CD4-positive, alpha-beta memory T cell (primary cell): Measurements from ENCODE around the gene BORCS6. TPM values are rescaled to one million over a fixed set of nuclear protein-coding genes. Genes with fewer than 3 reads are reported as not detected.

ENCODE experiments used
- CTCF ChIA-PET: fragments of 350-600 bp; sonication (Branson Sonifier 250); formaldehyde crosslinking; loops from one replicate; lab custom pipeline; 2021; ENCODE audit warnings: inconsistent platforms; ENCODE audit not compliant: partially characterized antibody; lab: Charles Lee
- POLR2A ChIA-PET: fragments of 350-600 bp; sonication (Branson Sonifier 250); formaldehyde crosslinking; loops from one replicate; lab custom pipeline; 2021; ENCODE audit not compliant: partially characterized antibody; lab: Charles Lee
- DNase-seq, 5 donors: peaks; one replicate each; pipeline versions ENCODE4 v3.0.0 to v3.0.0-alpha.2; 2020 to 2022; ENCODE audit warnings: mixed read lengths in 1 of 5
- H3K27ac ChIP-seq: one replicate; pipeline ENCODE4 v1.7.0; 2013; ENCODE audit warnings: low read depth, low read length
- H3K27me3 ChIP-seq: 2 replicates; pipeline ENCODE4 v1.7.0; 2013; ENCODE audit warnings: mild to moderate bottlenecking, low read length, moderate library complexity; ENCODE audit not compliant: insufficient read depth
- H3K36me3 ChIP-seq: 2 replicates; pipeline ENCODE4 v1.7.0; 2013; ENCODE audit warnings: mild to moderate bottlenecking, low read length, moderate library complexity; ENCODE audit not compliant: insufficient read depth
- H3K4me1 ChIP-seq: 2 replicates; pipeline ENCODE4 v1.7.0; 2013; ENCODE audit warnings: mild to moderate bottlenecking, low read length, moderate library complexity; ENCODE audit not compliant: insufficient read depth
- H3K4me3 ChIP-seq, 2 donors: one replicate each; pipeline ENCODE4 v1.7.0; 2013; ENCODE audit warnings: low read length in 2 of 2, mild to moderate bottlenecking in 1 of 2
- H3K9me3 ChIP-seq, 2 donors: one replicate each; pipeline ENCODE4 v1.7.0; 2013; ENCODE audit warnings: low read length in 2 of 2, control low read depth in 1 of 2; ENCODE audit not compliant: control insufficient read depth in 1 of 2
- H3K27ac Mint-ChIP-seq, 7 donors: one replicate each; pipeline ENCODE4 v1.8.0; 2020 to 2021; ENCODE audit warnings: mixed read lengths in 7 of 7, mild to moderate bottlenecking in 6 of 7, inconsistent platforms in 3 of 7, moderate library complexity in 3 of 7
- H3K27me3 Mint-ChIP-seq, 2 donors: one replicate each; pipeline ENCODE4 v1.8.0; 2020 to 2021; ENCODE audit warnings: mixed read lengths in 2 of 2
- H3K36me3 Mint-ChIP-seq, 2 donors: one replicate each; pipeline ENCODE4 v1.8.0; 2020 to 2021; ENCODE audit warnings: mixed read lengths in 2 of 2, inconsistent platforms in 1 of 2, mild to moderate bottlenecking in 1 of 2
- H3K4me1 Mint-ChIP-seq, 4 donors: one replicate each; pipeline ENCODE4 v1.8.0; 2020 to 2021; ENCODE audit warnings: mixed read lengths in 4 of 4, mild to moderate bottlenecking in 1 of 4
- H3K4me3 Mint-ChIP-seq, 8 donors: one replicate each; pipeline ENCODE4 v1.8.0; 2020 to 2021; ENCODE audit warnings: mixed read lengths in 8 of 8, mild to moderate bottlenecking in 7 of 8, moderate library complexity in 6 of 8, inconsistent platforms in 3 of 8
- H3K9me3 Mint-ChIP-seq, 8 donors: one replicate each; pipeline ENCODE4 v1.8.0; 2020 to 2021; ENCODE audit warnings: mixed read lengths in 8 of 8, mild to moderate bottlenecking in 5 of 8, inconsistent platforms in 3 of 8, moderate library complexity in 1 of 8
- intact Hi-C: fragments of 100-400 bp; cut with micrococcal nuclease; formaldehyde crosslinking; loops from one replicate; pipeline ENCODE4 v1.15.1; 2023
- polyA plus RNA-seq, 2 donors: library from polyadenylated mRNA; unstranded; fragments of 300-500 nt; fragmentation: Illumina TruSeq; gene quantifications; one replicate each; pipeline ENCODE4 v1.2.3, GENCODE V29; 2021
- total RNA-seq, 2 experiments: library from RNA; stranded (reverse); gene quantifications; one replicate each; pipeline ENCODE4 v1.2.3, GENCODE V29; 2021

The BORCS6 gene
- total and polyA plus RNA-seq, 4 experiments from 2014 or later = 13.3 to 21.9 (median 19.3) TPM

- peaks cover 30% of the 10 kb centered on the region for H3K36me3 ChIP-seq
- H3K27me3 Mint-ChIP-seq = no peaks in the 10 kb centered on the region
- peak overlapping the region; percentile 100 for H3K27ac ChIP-seq
- no peaks in the 10 kb centered on the region for H3K9me3 ChIP-seq
- ChIA-PET CTCF (interaction anchor here (0.6 to 6.1 kb wide), 9 partner anchors 10 to 67 kb away, joined by 3 to 38 read pairs (median 5); partner anchors contain the start of genes ALOXE3 and TMEM107), POLR2A (interaction anchor here (0.9 to 23.4 kb wide), 9 partner anchors 9 to 87 kb away, joined by 3 to 1074 read pairs (median 47); partner anchors contain the start of genes ALOXE3, BORCS6, CTC1 and HES7)
- peak in 1 of 5 donors; percentile 66 for DNase-seq
- no peaks in the 10 kb centered on the region for H3K27me3 ChIP-seq
- peak overlapping the region; percentile 93 to 98 (median 96) for H3K27ac Mint-ChIP-seq
- peaks cover 0 to 1% (median 0%) of the 10 kb centered on the region in 8 donors for H3K9me3 Mint-ChIP-seq
- peaks cover 43 to 61% (median 53%) of the 10 kb centered on the region in 4 donors for H3K4me1 Mint-ChIP-seq
- H3K4me3 ChIP-seq = peak overlapping the region; percentile 80 to 98
- intact Hi-C loops = no loop called here
- peaks cover 77% of the 10 kb centered on the region for H3K4me1 ChIP-seq
- H3K4me3 Mint-ChIP-seq = peak overlapping the region; percentile 91 to 93 (median 91)
- H3K36me3 Mint-ChIP-seq = peaks cover 24 to 42% of the 10 kb centered on the region in 2 donors
These were observed 29.2 kb downstream of the BORCS6 start for GRCh38 chr17:8160741-8161221.

GRCh38 chr17:8160224-8160577 is 29.8 kb downstream of the BORCS6 start:
- no peaks in the 10 kb centered on the region for H3K9me3 ChIP-seq
- peaks cover 24 to 46% of the 10 kb centered on the region in 2 donors for H3K36me3 Mint-ChIP-seq
- H3K4me1 ChIP-seq = peaks cover 80% of the 10 kb centered on the region
- no peaks in the 10 kb centered on the region for H3K27me3 ChIP-seq
- no peak overlapping the region for H3K4me3 ChIP-seq
- H3K27ac ChIP-seq = peak overlapping the region; percentile 44
- intact Hi-C loops = no loop called here
- peaks cover 0 to 1% (median 0%) of the 10 kb centered on the region in 8 donors for H3K9me3 Mint-ChIP-seq
- peaks cover 30% of the 10 kb centered on the region for H3K36me3 ChIP-seq
- H3K27ac Mint-ChIP-seq = peak overlapping the region; percentile 89 to 98 (median 96)
- H3K4me3 Mint-ChIP-seq = peak overlapping the region; percentile 69 to 93 (median 91)
- POLR2A ChIA-PET = interaction anchor here (2.4 to 23.4 kb wide), 7 partner anchors 9 to 88 kb away, joined by 6 to 1074 read pairs (median 83); partner anchors contain the start of genes ALOXE3, BORCS6, CTC1 and PER1
- no peaks in the 10 kb centered on the region for H3K27me3 Mint-ChIP-seq
- DNase-seq = no peak
- peaks cover 46 to 63% (median 54%) of the 10 kb centered on the region in 4 donors for H3K4me1 Mint-ChIP-seq
- CTCF ChIA-PET = interaction anchor here (1.0 to 7.7 kb wide), 6 partner anchors 10 to 66 kb away, joined by 3 to 93 read pairs (median 5); partner anchors contain the start of genes ALOXE3 and TMEM107

- Mint-ChIP-seq H3K27ac (peak overlapping the region in 6 of 7 donors; percentile 94 to 98 (median 96)), H3K4me1 (peaks cover 45 to 63% (median 51%) of the 10 kb centered on the region in 4 donors), H3K27me3 (no peaks in the 10 kb centered on the region), H3K4me3 (peak overlapping the region in 7 of 8 donors; percentile 55 to 93 (median 75)), H3K36me3 (peaks cover 24 to 51% of the 10 kb centered on the region in 2 donors), H3K9me3 (peaks cover 0 to 1% (median 0%) of the 10 kb centered on the region in 8 donors)
- Histone ChIP-seq H3K27me3 (no peaks in the 10 kb centered on the region), H3K4me3 (no peak overlapping the region), H3K27ac (peak overlapping the region; percentile 44), H3K9me3 (no peaks in the 10 kb centered on the region), H3K4me1 (peaks cover 80% of the 10 kb centered on the region), H3K36me3 (peaks cover 30% of the 10 kb centered on the region)
- intact Hi-C loops = loop anchor here (5.0 kb wide), 1 partner anchor 88 kb away; the partner anchor contains the start of genes CTC1 and PFAS
- CTCF ChIA-PET = interaction anchor here (1.0 to 7.7 kb wide), 13 partner anchors 9 to 65 kb away, joined by 3 to 93 read pairs (median 5); partner anchors contain the start of genes ALOXE3 and TMEM107
- POLR2A ChIA-PET = interaction anchor here (1.2 to 23.4 kb wide), 9 partner anchors 8 to 88 kb away, joined by 3 to 1074 read pairs (median 47); partner anchors contain the start of genes ALOXE3, BORCS6, CTC1 and HES7
- DNase-seq = peak in 1 of 5 donors; percentile 29
These were observed 30.3 kb downstream of the BORCS6 start for GRCh38 chr17:8159459-8160223.

GRCh38 chr17:8159032-8159400 is 31.0 kb downstream of the BORCS6 start:
- Histone ChIP-seq H3K36me3 (peaks cover 30% of the 10 kb centered on the region), H3K9me3 (no peaks in the 10 kb centered on the region), H3K27me3 (no peaks in the 10 kb centered on the region), H3K4me1 (peaks cover 80% of the 10 kb centered on the region), H3K27ac (peak overlapping the region; percentile 69), H3K4me3 (no peak overlapping the region)
- peaks cover 45 to 63% (median 49%) of the 10 kb centered on the region in 4 donors for H3K4me1 Mint-ChIP-seq
- H3K27me3 Mint-ChIP-seq = no peaks in the 10 kb centered on the region
- no peak for DNase-seq
- H3K9me3 Mint-ChIP-seq = peaks cover 0 to 1% (median 0%) of the 10 kb centered on the region in 8 donors
- peaks cover 26 to 55% of the 10 kb centered on the region in 2 donors for H3K36me3 Mint-ChIP-seq
- peak overlapping the region; percentile 94 to 98 (median 97) for H3K27ac Mint-ChIP-seq
- ChIA-PET CTCF (interaction anchor here (0.9 to 7.7 kb wide), 19 partner anchors 8 to 142 kb away, joined by 3 to 93 read pairs (median 5); partner anchors contain the start of genes ALOXE3, CTC1, HES7 and SLC25A35), POLR2A (interaction anchor here (0.8 to 23.4 kb wide), 14 partner anchors 8 to 136 kb away, joined by 3 to 1074 read pairs (median 6); partner anchors contain the start of genes ALOXE3, BORCS6, CTC1 and HES7)
- H3K4me3 Mint-ChIP-seq = peak overlapping the region; percentile 51 to 88 (median 77)
- intact Hi-C loops = loop anchor here (5.0 kb wide), 1 partner anchor 88 kb away; the partner anchor contains the start of genes CTC1 and PFAS

- peaks cover 0 to 1% (median 0%) of the 10 kb centered on the region in 8 donors for H3K9me3 Mint-ChIP-seq
- peak overlapping the region in 1 of 2 donors; percentile 2 for H3K4me3 ChIP-seq
- H3K36me3 Mint-ChIP-seq = peaks cover 28 to 52% of the 10 kb centered on the region in 2 donors
- H3K4me1 Mint-ChIP-seq = peaks cover 43 to 63% (median 47%) of the 10 kb centered on the region in 4 donors
- H3K27me3 Mint-ChIP-seq = no peaks in the 10 kb centered on the region
- H3K27ac Mint-ChIP-seq = peak overlapping the region; percentile 93 to 98 (median 97)
- H3K27ac ChIP-seq = peak overlapping the region; percentile 69
- intact Hi-C loops = loop anchor here (1.0 to 5.0 kb wide), 3 partner anchors 15 to 142 kb away; partner anchors contain the start of genes CTC1 and PFAS
- peak overlapping the region; percentile 51 to 88 (median 77) for H3K4me3 Mint-ChIP-seq
- H3K36me3 ChIP-seq = peaks cover 30% of the 10 kb centered on the region
- peaks cover 80% of the 10 kb centered on the region for H3K4me1 ChIP-seq
- H3K9me3 ChIP-seq = no peaks in the 10 kb centered on the region
- POLR2A ChIA-PET = interaction anchor here (0.8 to 23.4 kb wide), 16 partner anchors 7 to 137 kb away, joined by 3 to 1074 read pairs (median 4); partner anchors contain the start of genes ALOXE3, AURKB, BORCS6 and CTC1
- peak; percentile 82 to 91 (median 83) for DNase-seq
- H3K27me3 ChIP-seq = no peaks in the 10 kb centered on the region
- CTCF ChIA-PET = interaction anchor here (0.9 to 7.7 kb wide), 19 partner anchors 9 to 142 kb away, joined by 3 to 93 read pairs (median 5); partner anchors contain the start of genes ALOXE3, CTC1, HES7 and SLC25A35
These were observed 31.5 kb downstream of the BORCS6 start for GRCh38 chr17:8158267-8159031.
